ENCODE results near the gene POP4. TPM values are rescaled to one million over a fixed set of nuclear protein-coding genes. Genes with fewer than 3 reads are reported as not detected.

POP4 gene
- polyA plus RNA-seq, 1 donor from 2014 or later, result 101 TPM

- H3K36me3 ChIP-seq (ENCODE audit: insufficient read depth, low read length), result no peaks in the 10 kb centered on the region
- H3K27me3 ChIP-seq (ENCODE audit: insufficient read depth, low read depth, low read length), result no peaks in the 10 kb centered on the region
- no peaks in the 10 kb centered on the region for H3K79me2 ChIP-seq (replicated peaks; ENCODE audit: insufficient read depth, low read length)
- no peak overlapping the region for H3K4me2 ChIP-seq (ENCODE audit: low read length)
- H3K27ac ChIP-seq (ENCODE audit: low read length), result no peak overlapping the region
- no peaks in the 10 kb centered on the region for H3K9me2 ChIP-seq (ENCODE audit: insufficient read depth, low read length)
- no peak for TF ChIP-seq EZH2 (IDR thresholded peaks at IDR 0.05; ENCODE audit: borderline replicate concordance, insufficient read depth, low read length, poor library complexity, severe bottlenecking)
- no peak for TF ChIP-seq SMC3 (conservative IDR thresholded peaks at IDR 0.05; ENCODE audit: poor library complexity)
- TF ChIP-seq MXI1 (conservative IDR thresholded peaks at IDR 0.05; ENCODE audit: poor library complexity, severe bottlenecking), result no peak
- TF ChIP-seq EP300 (conservative IDR thresholded peaks at IDR 0.05; ENCODE audit: poor library complexity, severe bottlenecking), result no peak
- TF ChIP-seq, protein P1, sequence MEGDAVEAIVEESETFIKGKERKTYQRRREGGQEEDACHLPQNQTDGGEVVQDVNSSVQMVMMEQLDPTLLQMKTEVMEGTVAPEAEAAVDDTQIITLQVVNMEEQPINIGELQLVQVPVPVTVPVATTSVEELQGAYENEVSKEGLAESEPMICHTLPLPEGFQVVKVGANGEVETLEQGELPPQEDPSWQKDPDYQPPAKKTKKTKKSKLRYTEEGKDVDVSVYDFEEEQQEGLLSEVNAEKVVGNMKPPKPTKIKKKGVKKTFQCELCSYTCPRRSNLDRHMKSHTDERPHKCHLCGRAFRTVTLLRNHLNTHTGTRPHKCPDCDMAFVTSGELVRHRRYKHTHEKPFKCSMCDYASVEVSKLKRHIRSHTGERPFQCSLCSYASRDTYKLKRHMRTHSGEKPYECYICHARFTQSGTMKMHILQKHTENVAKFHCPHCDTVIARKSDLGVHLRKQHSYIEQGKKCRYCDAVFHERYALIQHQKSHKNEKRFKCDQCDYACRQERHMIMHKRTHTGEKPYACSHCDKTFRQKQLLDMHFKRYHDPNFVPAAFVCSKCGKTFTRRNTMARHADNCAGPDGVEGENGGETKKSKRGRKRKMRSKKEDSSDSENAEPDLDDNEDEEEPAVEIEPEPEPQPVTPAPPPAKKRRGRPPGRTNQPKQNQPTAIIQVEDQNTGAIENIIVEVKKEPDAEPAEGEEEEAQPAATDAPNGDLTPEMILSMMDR (IDR thresholded peaks at IDR 0.05; ENCODE audit: poor library complexity, severe bottlenecking), result no peak
- no peak for TF ChIP-seq TAF1 (IDR thresholded peaks at IDR 0.05; ENCODE audit: low read depth)
- TF ChIP-seq, protein P2, sequence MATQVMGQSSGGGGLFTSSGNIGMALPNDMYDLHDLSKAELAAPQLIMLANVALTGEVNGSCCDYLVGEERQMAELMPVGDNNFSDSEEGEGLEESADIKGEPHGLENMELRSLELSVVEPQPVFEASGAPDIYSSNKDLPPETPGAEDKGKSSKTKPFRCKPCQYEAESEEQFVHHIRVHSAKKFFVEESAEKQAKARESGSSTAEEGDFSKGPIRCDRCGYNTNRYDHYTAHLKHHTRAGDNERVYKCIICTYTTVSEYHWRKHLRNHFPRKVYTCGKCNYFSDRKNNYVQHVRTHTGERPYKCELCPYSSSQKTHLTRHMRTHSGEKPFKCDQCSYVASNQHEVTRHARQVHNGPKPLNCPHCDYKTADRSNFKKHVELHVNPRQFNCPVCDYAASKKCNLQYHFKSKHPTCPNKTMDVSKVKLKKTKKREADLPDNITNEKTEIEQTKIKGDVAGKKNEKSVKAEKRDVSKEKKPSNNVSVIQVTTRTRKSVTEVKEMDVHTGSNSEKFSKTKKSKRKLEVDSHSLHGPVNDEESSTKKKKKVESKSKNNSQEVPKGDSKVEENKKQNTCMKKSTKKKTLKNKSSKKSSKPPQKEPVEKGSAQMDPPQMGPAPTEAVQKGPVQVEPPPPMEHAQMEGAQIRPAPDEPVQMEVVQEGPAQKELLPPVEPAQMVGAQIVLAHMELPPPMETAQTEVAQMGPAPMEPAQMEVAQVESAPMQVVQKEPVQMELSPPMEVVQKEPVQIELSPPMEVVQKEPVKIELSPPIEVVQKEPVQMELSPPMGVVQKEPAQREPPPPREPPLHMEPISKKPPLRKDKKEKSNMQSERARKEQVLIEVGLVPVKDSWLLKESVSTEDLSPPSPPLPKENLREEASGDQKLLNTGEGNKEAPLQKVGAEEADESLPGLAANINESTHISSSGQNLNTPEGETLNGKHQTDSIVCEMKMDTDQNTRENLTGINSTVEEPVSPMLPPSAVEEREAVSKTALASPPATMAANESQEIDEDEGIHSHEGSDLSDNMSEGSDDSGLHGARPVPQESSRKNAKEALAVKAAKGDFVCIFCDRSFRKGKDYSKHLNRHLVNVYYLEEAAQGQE (IDR thresholded peaks at IDR 0.05; ENCODE audit: borderline replicate concordance), result no peak
- no peak for TF ChIP-seq RAD21 (conservative IDR thresholded peaks at IDR 0.05)
- no peak for TF ChIP-seq POLR2AphosphoS5 (IDR thresholded peaks at IDR 0.05)
- no peak overlapping the region for H3K4me3 ChIP-seq (ENCODE audit: low read length)
- no peaks in the 10 kb centered on the region for H3F3A ChIP-seq (ENCODE audit: insufficient read depth, low read length, poor library complexity, severe bottlenecking)
- no peak overlapping the region for H3K9ac ChIP-seq (ENCODE audit: low read length)
- H4K20me1 ChIP-seq (ENCODE audit: insufficient read depth), result no peaks in the 10 kb centered on the region
- no peak overlapping the region for H2AFZ ChIP-seq (ENCODE audit: low read depth, low read length)
- H3K9me3 ChIP-seq (ENCODE audit: low read length), result no peaks in the 10 kb centered on the region
These were observed 12.2 kb upstream of the POP4 start for GRCh38 chr19:29593869-29594268.

- H3F3A ChIP-seq (ENCODE audit: insufficient read depth, low read length, poor library complexity, severe bottlenecking), result no peaks in the 10 kb centered on the region
- no peak overlapping the region for H3K4me2 ChIP-seq (ENCODE audit: low read length)
- H3K9me3 ChIP-seq (ENCODE audit: low read length), result no peaks in the 10 kb centered on the region
- H4K20me1 ChIP-seq (ENCODE audit: insufficient read depth), result no peaks in the 10 kb centered on the region
- peak overlapping the region; percentile 64 for H3K27ac ChIP-seq (ENCODE audit: low read length)
- no peaks in the 10 kb centered on the region for H3K9me2 ChIP-seq (ENCODE audit: insufficient read depth, low read length)
- TF ChIP-seq SMC3 (conservative IDR thresholded peaks at IDR 0.05; ENCODE audit: poor library complexity), result no peak
- no peak for TF ChIP-seq MXI1 (conservative IDR thresholded peaks at IDR 0.05; ENCODE audit: poor library complexity, severe bottlenecking)
- no peak for TF ChIP-seq EP300 (conservative IDR thresholded peaks at IDR 0.05; ENCODE audit: poor library complexity, severe bottlenecking)
- TF ChIP-seq, protein P1 (IDR thresholded peaks at IDR 0.05; ENCODE audit: poor library complexity, severe bottlenecking), result no peak
- no peak for TF ChIP-seq POLR2AphosphoS5 (IDR thresholded peaks at IDR 0.05)
- TF ChIP-seq, protein P2 (IDR thresholded peaks at IDR 0.05; ENCODE audit: borderline replicate concordance), result no peak
- no peak for TF ChIP-seq RAD21 (conservative IDR thresholded peaks at IDR 0.05)
- no peak for TF ChIP-seq EZH2 (IDR thresholded peaks at IDR 0.05; ENCODE audit: borderline replicate concordance, insufficient read depth, low read length, poor library complexity, severe bottlenecking)
- TF ChIP-seq TAF1 (IDR thresholded peaks at IDR 0.05; ENCODE audit: low read depth), result no peak
- H3K9ac ChIP-seq (ENCODE audit: low read length), result peak overlapping the region; percentile 36
- H3K36me3 ChIP-seq (ENCODE audit: insufficient read depth, low read length), result no peaks in the 10 kb centered on the region
- H3K4me3 ChIP-seq (ENCODE audit: low read length), result peak overlapping the region; percentile 19
- H3K79me2 ChIP-seq (replicated peaks; ENCODE audit: insufficient read depth, low read length), result no peaks in the 10 kb centered on the region
- H2AFZ ChIP-seq (ENCODE audit: low read depth, low read length), result peak overlapping the region; percentile 27
- no peaks in the 10 kb centered on the region for H3K27me3 ChIP-seq (ENCODE audit: insufficient read depth, low read depth, low read length)
These were observed 9.9 kb upstream of the POP4 start for GRCh38 chr19:29596080-29596727.
